A172 (cell line): ENCODE results near the gene IGFN1. TPM values are rescaled to one million over a fixed set of nuclear protein-coding genes. Genes with fewer than 3 reads are reported as not detected.

Source experiments
- DNase-seq: peaks from one replicate; pipeline ENCODE4 v3.0.0-alpha.2; 2015; ENCODE audit warnings: low spot score
- total RNA-seq: library from RNA; depleted of rRNA; stranded (reverse); fragments of >200 nt; shearing (Covaris generic); gene quantifications from 2 replicates; pipeline ENCODE4 v1.2.3, GENCODE V29; 2014

The IGFN1 gene
- total RNA-seq, 1 experiment from 2014 or later, result 20.7 TPM

GRCh38 chr1:201184307-201185122 is 6.1 kb upstream of the IGFN1 start:
- DNase-seq, result peak; percentile 95

- no peak for DNase-seq
Measured at GRCh38 chr1:201185123-201185453, 5.5 kb upstream of the IGFN1 start.

- DNase-seq, result no peak
Measured at GRCh38 chr1:201185527-201186128, 5.0 kb upstream of the IGFN1 start.

- DNase-seq, result no peak
Measured at GRCh38 chr1:201186192-201186591, 4.4 kb upstream of the IGFN1 start.

GRCh38 chr1:201189085-201189484 is 1.5 kb upstream of the IGFN1 start:
- DNase-seq, result no peak

GRCh38 chr1:201190005-201190404 is 619 bp upstream of the IGFN1 start:
- DNase-seq, result no peak

GRCh38 chr1:201191653-201192260 is 1.1 kb downstream of the IGFN1 start:
- DNase-seq, result peak; percentile 100

GRCh38 chr1:201192261-201192788 is 1.7 kb downstream of the IGFN1 start:
- peak; percentile 92 for DNase-seq

- DNase-seq, result no peak
Measured at GRCh38 chr1:201194046-201194445, 3.4 kb downstream of the IGFN1 start.

- no peak for DNase-seq
Measured at GRCh38 chr1:201198598-201198997, 8.0 kb downstream of the IGFN1 start.

GRCh38 chr1:201205036-201205435 is 14.4 kb downstream of the IGFN1 start:
- DNase-seq, result no peak

- no peak for DNase-seq
Measured at GRCh38 chr1:201206176-201206575, 15.6 kb downstream of the IGFN1 start.

- no peak for DNase-seq
Measured at GRCh38 chr1:201207046-201207445, 16.4 kb downstream of the IGFN1 start.

- DNase-seq, result no peak
Measured at GRCh38 chr1:201208236-201208635, 17.6 kb downstream of the IGFN1 start.

GRCh38 chr1:201212056-201212455 is 21.4 kb downstream of the IGFN1 start:
- no peak for DNase-seq

- no peak for DNase-seq
Measured at GRCh38 chr1:201212461-201213055, 21.9 kb downstream of the IGFN1 start.

- DNase-seq, result no peak
Measured at GRCh38 chr1:201213106-201213770, 22.6 kb downstream of the IGFN1 start.

GRCh38 chr1:201213926-201214325 is 23.3 kb downstream of the IGFN1 start:
- no peak for DNase-seq

GRCh38 chr1:201214461-201214860 is 23.8 kb downstream of the IGFN1 start:
- DNase-seq, result peak; percentile 45

GRCh38 chr1:201214886-201215285 is 24.3 kb downstream of the IGFN1 start:
- DNase-seq, result no peak

GRCh38 chr1:201215531-201216357 is 25.1 kb downstream of the IGFN1 start:
- no peak for DNase-seq
